ENCODE measurements around the gene RPAP2. TPM values are rescaled to one million over a fixed set of nuclear protein-coding genes. Genes with fewer than 3 reads are reported as not detected.

The RPAP2 gene
- total RNA-seq, 4 donors from 2014 or later = 3.2 to 37.8 (median 11.7) TPM

DNA sequence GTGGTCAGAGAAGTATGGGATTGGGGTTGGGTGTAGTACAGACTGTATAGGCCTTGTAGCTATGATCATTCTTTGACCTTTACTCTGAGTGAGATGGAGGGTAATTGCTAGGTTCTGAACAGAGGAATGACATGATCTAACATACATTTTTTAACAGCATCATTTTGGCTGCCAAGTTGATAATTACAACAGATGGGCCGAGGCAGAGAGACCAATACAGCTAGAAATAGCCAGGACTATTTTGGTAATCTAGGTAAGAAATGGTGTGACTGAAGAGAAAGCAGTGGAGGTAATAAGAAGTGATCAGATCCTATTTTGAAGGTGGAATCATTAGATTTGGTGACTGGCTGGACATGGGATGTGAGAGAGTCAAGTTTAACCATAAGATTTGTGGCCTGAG is 43.5 kb downstream of the RPAP2 start:
- Histone ChIP-seq H3K4me3 (no peak overlapping the region), H3K27ac (no peak overlapping the region), H3K27me3 (no peaks in the 10 kb centered on the region), H3K4me1 (no peaks in the 10 kb centered on the region), H3K36me3 (peaks cover 0 to 24% (median 0%) of the 10 kb centered on the region in 4 donors), H3K9me3 (no peaks in the 10 kb centered on the region)
- in situ Hi-C loops (cut with MboI; ENCODE audit: low pct_ligation_motif_present in 1 of 4, low pct_unique_long_range_greater_than_20kb in 1 of 4, low sequenced_read_pairs in 3 of 4) = no loop called here
- 100% methylated on average over 1 of the region's 1 CpG for WGBS, 2 donors (ENCODE audit: low coverage in 1 of 2)
- no peak for TF ChIP-seq POLR2AphosphoS5 (IDR thresholded peaks at IDR 0.05)
- TF ChIP-seq POLR2A (IDR thresholded peaks at IDR 0.05) = no peak
- TF ChIP-seq EP300 (IDR thresholded peaks at IDR 0.05; ENCODE audit: low read depth) = no peak
- TF ChIP-seq CTCF (IDR thresholded peaks at IDR 0.05) = no peak
- no peak for DNase-seq
- intact Hi-C loops (cut with DNase I; ENCODE audit: low total_unique reads) = no loop called here

GRCh38 chr1:92343061-92343460 is 44.2 kb downstream of the RPAP2 start:
- in situ Hi-C loops (cut with MboI; ENCODE audit: low pct_ligation_motif_present in 1 of 4, low pct_unique_long_range_greater_than_20kb in 1 of 4, low sequenced_read_pairs in 3 of 4) = no loop called here
- Histone ChIP-seq H3K4me1 (no peaks in the 10 kb centered on the region), H3K27ac (no peak overlapping the region), H3K4me3 (no peak overlapping the region), H3K9me3 (no peaks in the 10 kb centered on the region), H3K36me3 (peaks cover 0 to 27% (median 0%) of the 10 kb centered on the region in 4 donors), H3K27me3 (no peaks in the 10 kb centered on the region)
- intact Hi-C loops (cut with DNase I; ENCODE audit: low total_unique reads) = no loop called here
- 90 to 96% methylated on average over 3 of the region's 3 CpGs for WGBS, 2 donors (ENCODE audit: low coverage in 1 of 2)
- TF ChIP-seq POLR2A (IDR thresholded peaks at IDR 0.05) (no peak), POLR2AphosphoS5 (IDR thresholded peaks at IDR 0.05) (no peak), EP300 (IDR thresholded peaks at IDR 0.05; ENCODE audit: low read depth) (no peak), CTCF (IDR thresholded peaks at IDR 0.05) (no peak)
- DNase-seq = no peak

DNA sequence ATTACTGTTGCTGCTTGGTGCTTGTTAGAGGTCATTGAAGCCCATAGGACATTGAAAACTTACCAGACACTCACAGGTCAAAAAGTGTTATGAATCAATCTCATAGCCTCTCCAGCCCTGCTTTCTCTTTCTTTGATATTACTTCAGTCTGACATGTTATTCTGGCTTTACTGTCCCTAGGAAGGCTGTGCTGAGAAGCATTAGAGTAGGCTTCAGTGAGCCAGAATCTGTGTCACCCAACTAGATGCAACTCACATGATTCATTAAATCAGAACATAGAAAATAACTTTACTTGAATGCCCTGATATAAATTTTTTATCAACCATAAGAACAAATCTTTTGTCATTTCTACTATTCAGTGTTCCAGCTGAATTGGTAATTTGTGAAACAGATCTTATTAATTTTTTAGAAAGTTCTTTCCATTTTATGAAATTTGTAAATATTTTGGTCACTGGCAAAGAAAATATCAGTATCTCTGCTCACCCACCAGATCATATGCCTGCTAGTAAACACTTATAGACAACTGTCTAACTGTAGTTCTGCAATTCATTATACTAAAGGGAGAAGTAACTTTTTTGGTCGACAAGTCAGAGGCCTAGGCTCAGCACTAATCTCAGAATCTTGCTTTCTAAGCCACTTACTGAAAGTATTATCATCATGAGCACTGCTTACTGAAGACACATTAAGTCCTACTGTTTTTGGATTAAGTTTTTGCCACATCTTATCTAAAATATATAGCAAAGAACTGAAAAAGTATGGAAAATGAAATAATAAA is 48.2 kb downstream of the RPAP2 start:
- Histone ChIP-seq H3K27me3 (no peaks in the 10 kb centered on the region), H3K4me1 (no peaks in the 10 kb centered on the region), H3K36me3 (peaks cover 0 to 40% (median 1%) of the 10 kb centered on the region in 4 donors), H3K9me3 (no peaks in the 10 kb centered on the region), H3K27ac (no peak overlapping the region), H3K4me3 (no peak overlapping the region)
- no peak for TF ChIP-seq POLR2A (IDR thresholded peaks at IDR 0.05)
- no peak for TF ChIP-seq CTCF (IDR thresholded peaks at IDR 0.05)
- TF ChIP-seq EP300 (IDR thresholded peaks at IDR 0.05; ENCODE audit: low read depth) = no peak
- intact Hi-C loops (cut with DNase I; ENCODE audit: low total_unique reads) (no loop called here), in situ Hi-C loops (cut with MboI; ENCODE audit: low pct_ligation_motif_present in 1 of 4, low pct_unique_long_range_greater_than_20kb in 1 of 4, low sequenced_read_pairs in 3 of 4) (no loop called here)
- no peak for DNase-seq
- WGBS, 2 donors (ENCODE audit: low coverage in 1 of 2) = 60 to 77% methylated on average over 1 of the region's 1 CpG

DNA sequence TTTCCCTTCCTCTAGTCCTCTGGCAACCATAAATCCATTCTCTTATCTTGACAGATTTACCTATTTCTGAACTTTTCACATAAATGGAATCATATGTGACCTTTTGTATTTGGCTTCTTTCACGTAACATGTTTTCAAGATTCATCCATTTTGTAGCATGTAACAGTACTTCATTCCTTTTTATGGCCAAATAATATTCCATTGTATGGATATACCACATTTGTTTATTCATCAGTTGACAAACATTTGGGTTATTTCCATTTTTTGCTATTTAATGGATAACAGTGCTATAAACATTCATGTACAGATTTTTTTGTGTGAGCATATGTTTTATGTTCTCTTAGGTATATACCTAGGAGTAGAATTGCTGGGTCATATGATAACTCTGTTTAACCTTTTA is 54.0 kb downstream of the RPAP2 start:
- in situ Hi-C loops (cut with MboI; ENCODE audit: low pct_ligation_motif_present in 1 of 4, low pct_unique_long_range_greater_than_20kb in 1 of 4, low sequenced_read_pairs in 3 of 4) = no loop called here
- Histone ChIP-seq H3K27me3 (no peaks in the 10 kb centered on the region), H3K36me3 (peaks cover 0 to 36% (median 6%) of the 10 kb centered on the region in 4 donors), H3K4me3 (no peak overlapping the region), H3K9me3 (no peaks in the 10 kb centered on the region), H3K27ac (no peak overlapping the region), H3K4me1 (no peaks in the 10 kb centered on the region)
- no peak for DNase-seq
- TF ChIP-seq POLR2AphosphoS5 (IDR thresholded peaks at IDR 0.05) (no peak), EP300 (IDR thresholded peaks at IDR 0.05; ENCODE audit: low read depth) (no peak), CTCF (IDR thresholded peaks at IDR 0.05) (no peak), POLR2A (IDR thresholded peaks at IDR 0.05) (no peak)
- intact Hi-C loops (cut with DNase I; ENCODE audit: low total_unique reads) = no loop called here
- WGBS, 2 donors (ENCODE audit: low coverage in 1 of 2) = 97 to 100% methylated on average over 1 of the region's 1 CpG

Data from transverse colon (tissue), 4 donors.